ENCODE measurements around the gene RGS6.

Gene RGS6

DNA sequence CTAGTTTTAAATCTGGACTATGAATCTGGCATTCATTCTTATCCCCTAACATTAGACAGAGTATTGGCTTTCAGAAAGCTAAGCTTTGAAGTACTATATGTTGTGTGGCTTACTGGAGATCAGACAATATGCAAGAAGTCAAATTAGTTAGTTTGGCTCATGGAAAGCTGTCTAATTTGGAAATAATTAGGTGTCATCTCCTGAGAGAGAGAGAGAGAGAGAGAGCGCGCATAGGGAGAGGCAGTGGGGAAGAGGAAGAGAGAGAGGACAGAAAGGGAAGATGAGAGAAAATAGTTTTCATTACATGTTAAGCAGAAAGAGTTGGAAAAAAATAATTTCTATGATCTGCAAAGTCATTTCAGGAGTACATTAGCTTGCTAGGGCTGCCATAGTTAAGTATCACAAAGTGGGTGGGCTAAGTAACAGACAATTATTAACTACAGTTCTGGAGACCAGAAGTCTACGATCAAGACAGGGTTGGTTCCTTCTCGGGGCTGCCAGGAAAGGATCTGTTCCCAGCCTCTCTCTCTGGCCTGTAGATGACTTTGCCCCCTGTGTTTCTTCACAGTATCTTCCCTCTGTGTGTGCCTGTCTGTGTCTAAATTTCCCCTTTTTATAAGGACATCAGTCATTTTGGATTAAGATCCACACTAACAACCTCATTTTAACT is 404.2 kb downstream of the RGS6 start:
- TF ChIP-seq HDGF (IDR thresholded peaks at IDR 0.05; ENCODE audit: borderline replicate concordance) (no peak), ELF4 (IDR thresholded peaks at IDR 0.05) (no peak), LEF1 (IDR thresholded peaks at IDR 0.05; ENCODE audit: borderline replicate concordance) (no peak), ARNT (IDR thresholded peaks at IDR 0.05) (no peak)
- TF ChIP-seq, protein P1, sequence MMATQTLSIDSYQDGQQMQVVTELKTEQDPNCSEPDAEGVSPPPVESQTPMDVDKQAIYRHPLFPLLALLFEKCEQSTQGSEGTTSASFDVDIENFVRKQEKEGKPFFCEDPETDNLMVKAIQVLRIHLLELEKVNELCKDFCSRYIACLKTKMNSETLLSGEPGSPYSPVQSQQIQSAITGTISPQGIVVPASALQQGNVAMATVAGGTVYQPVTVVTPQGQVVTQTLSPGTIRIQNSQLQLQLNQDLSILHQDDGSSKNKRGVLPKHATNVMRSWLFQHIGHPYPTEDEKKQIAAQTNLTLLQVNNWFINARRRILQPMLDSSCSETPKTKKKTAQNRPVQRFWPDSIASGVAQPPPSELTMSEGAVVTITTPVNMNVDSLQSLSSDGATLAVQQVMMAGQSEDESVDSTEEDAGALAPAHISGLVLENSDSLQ (IDR thresholded peaks at IDR 0.05): no peak
- ChIA-PET POLR2A (no interaction called here), CTCF (no interaction called here)
- no peak for DNase-seq (ENCODE audit: extremely low spot score)

DNA sequence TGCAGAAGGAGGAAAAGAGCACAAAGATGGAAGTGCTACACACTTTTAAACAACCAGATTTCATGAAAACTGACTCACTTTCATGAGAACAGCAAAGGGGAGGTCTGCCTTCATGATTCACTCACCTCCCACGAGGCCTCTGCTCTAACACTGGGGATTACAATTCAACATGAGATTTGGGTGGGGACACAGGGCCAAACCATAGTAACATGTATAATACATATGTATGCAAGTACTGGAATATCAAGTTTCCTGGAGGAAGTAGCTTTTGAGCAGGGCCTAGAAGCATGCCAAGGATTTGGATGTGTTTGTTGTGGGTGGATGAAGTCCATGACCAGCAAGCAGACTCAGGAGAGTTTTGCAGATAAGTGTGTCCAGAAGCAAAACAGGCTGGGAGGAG is 409.0 kb downstream of the RGS6 start:
- no peak for DNase-seq (ENCODE audit: extremely low spot score)
- ChIA-PET POLR2A (no interaction called here), CTCF (no interaction called here)
- TF ChIP-seq FOXM1 (IDR thresholded peaks at IDR 0.05; ENCODE audit: borderline replicate concordance): no peak
- TF ChIP-seq TARDBP (IDR thresholded peaks at IDR 0.05): no peak
- TF ChIP-seq HDGF (IDR thresholded peaks at IDR 0.05; ENCODE audit: borderline replicate concordance): no peak
- no peak for TF ChIP-seq NFRKB (IDR thresholded peaks at IDR 0.05)

DNA sequence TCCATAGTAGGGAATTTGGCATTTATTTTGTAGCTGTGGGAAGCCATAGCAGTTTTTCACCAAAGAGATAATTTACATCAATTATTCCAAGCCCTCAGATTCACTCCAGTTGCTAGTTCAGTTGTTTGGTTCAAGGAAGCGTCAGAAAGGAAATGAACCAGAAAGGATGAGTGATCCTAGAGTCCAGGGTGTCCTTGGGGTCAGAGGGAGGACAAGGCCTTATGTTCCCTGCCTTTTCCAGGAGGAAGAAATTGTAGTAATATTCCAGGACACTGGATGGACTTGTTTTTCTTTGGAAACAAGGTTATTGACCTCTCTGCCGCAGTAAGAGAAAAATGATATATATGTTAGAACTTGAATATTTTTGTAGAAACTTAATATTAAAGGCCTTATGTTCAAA is 409.5 kb downstream of the RGS6 start:
- POLR2A ChIA-PET: no interaction called here
- TF ChIP-seq SUZ12 (IDR thresholded peaks at IDR 0.05) (no peak), FOXK2 (IDR thresholded peaks at IDR 0.05) (no peak), ARNT (IDR thresholded peaks at IDR 0.05) (no peak), ELF4 (IDR thresholded peaks at IDR 0.05) (no peak), FOXM1 (IDR thresholded peaks at IDR 0.05; ENCODE audit: borderline replicate concordance) (no peak), TARDBP (IDR thresholded peaks at IDR 0.05) (no peak), ZNF384 (IDR thresholded peaks at IDR 0.05) (no peak), LEF1 (IDR thresholded peaks at IDR 0.05; ENCODE audit: borderline replicate concordance) (no peak), BHLHE40 (IDR thresholded peaks at IDR 0.05; ENCODE audit: borderline replicate concordance) (no peak), SP1 (IDR thresholded peaks at IDR 0.05) (no peak), L3MBTL2 (conservative IDR thresholded peaks at IDR 0.05) (no peak), CTBP1 (IDR thresholded peaks at IDR 0.05; ENCODE audit: borderline replicate concordance) (no peak), HDGF (IDR thresholded peaks at IDR 0.05; ENCODE audit: borderline replicate concordance) (no peak), FOXA1 (IDR thresholded peaks at IDR 0.05) (no peak)
- TF ChIP-seq, protein P1 (IDR thresholded peaks at IDR 0.05): no peak
- CTCF ChIA-PET: no interaction called here
- DNase-seq (ENCODE audit: extremely low spot score): no peak

DNA sequence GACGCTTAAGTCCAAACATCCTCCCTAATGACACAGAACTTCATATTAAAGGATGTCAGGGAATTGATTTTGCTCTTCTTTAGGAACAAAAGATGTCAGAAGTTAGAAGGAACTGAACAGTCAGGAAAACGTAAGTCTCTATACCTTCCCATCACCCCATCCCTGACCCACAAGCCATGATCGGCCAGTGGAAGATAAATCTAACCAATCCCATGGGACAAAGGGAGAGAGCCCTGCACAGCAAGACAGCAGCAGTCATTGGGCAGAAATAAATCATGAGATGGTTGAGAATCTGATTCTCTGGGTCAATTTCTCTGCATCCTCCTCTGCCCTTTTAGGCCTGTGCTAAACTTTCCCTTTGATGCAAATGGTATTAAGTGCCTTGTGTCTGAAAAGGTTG is 414.9 kb downstream of the RGS6 start:
- CTCF ChIA-PET: no interaction called here
- DNase-seq (ENCODE audit: extremely low spot score): no peak
- POLR2A ChIA-PET: no interaction called here
- TF ChIP-seq FOXM1 (IDR thresholded peaks at IDR 0.05; ENCODE audit: borderline replicate concordance): no peak
- TF ChIP-seq NFRKB (IDR thresholded peaks at IDR 0.05): no peak
- no peak for TF ChIP-seq TARDBP (IDR thresholded peaks at IDR 0.05)
- TF ChIP-seq FOXA1 (IDR thresholded peaks at IDR 0.05): no peak
- TF ChIP-seq, protein P1 (IDR thresholded peaks at IDR 0.05): no peak
- TF ChIP-seq ELF4 (IDR thresholded peaks at IDR 0.05): no peak
- TF ChIP-seq BHLHE40 (IDR thresholded peaks at IDR 0.05; ENCODE audit: borderline replicate concordance): no peak
- TF ChIP-seq FOXK2 (IDR thresholded peaks at IDR 0.05): no peak
- TF ChIP-seq SUZ12 (IDR thresholded peaks at IDR 0.05): no peak
- TF ChIP-seq SP1 (IDR thresholded peaks at IDR 0.05): no peak

DNA sequence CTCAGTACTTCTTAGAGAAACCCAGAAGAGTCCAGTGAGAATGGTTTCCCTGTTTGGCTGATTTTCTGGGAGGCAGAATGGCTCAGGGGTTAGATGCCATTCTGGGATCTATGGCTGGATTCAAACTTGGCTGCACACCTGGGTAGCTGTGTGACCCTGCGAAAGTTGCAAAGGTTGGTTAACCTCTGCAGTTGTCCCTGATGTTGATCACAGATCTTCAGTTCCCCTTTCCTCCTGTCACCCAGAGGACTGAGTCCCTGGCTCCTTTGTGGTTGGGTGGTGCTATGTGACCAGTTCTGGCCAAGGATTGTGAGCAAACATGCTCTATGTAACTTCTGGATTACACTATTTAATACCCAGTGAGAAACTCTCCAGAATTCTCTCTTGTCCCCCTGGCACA is 418.0 kb downstream of the RGS6 start:
- TF ChIP-seq CTBP1 (IDR thresholded peaks at IDR 0.05; ENCODE audit: borderline replicate concordance) (no peak), HDGF (IDR thresholded peaks at IDR 0.05; ENCODE audit: borderline replicate concordance) (no peak), SP1 (IDR thresholded peaks at IDR 0.05) (no peak), BHLHE40 (IDR thresholded peaks at IDR 0.05; ENCODE audit: borderline replicate concordance) (no peak), LEF1 (IDR thresholded peaks at IDR 0.05; ENCODE audit: borderline replicate concordance) (no peak), ARNT (IDR thresholded peaks at IDR 0.05) (no peak), FOXM1 (IDR thresholded peaks at IDR 0.05; ENCODE audit: borderline replicate concordance) (no peak), TARDBP (IDR thresholded peaks at IDR 0.05) (no peak), FOXA1 (IDR thresholded peaks at IDR 0.05) (no peak), L3MBTL2 (conservative IDR thresholded peaks at IDR 0.05) (no peak), SUZ12 (IDR thresholded peaks at IDR 0.05) (no peak), NFRKB (IDR thresholded peaks at IDR 0.05) (no peak), FOXK2 (IDR thresholded peaks at IDR 0.05) (no peak)
- TF ChIP-seq, protein P1 (IDR thresholded peaks at IDR 0.05): no peak
- POLR2A ChIA-PET: no interaction called here
- CTCF ChIA-PET: interaction anchor here (0.6 kb wide), 1 partner anchor 1813 kb away, joined by 4 read pairs; no protein-coding TSS in a partner anchor
- DNase-seq (ENCODE audit: extremely low spot score): no peak

DNA sequence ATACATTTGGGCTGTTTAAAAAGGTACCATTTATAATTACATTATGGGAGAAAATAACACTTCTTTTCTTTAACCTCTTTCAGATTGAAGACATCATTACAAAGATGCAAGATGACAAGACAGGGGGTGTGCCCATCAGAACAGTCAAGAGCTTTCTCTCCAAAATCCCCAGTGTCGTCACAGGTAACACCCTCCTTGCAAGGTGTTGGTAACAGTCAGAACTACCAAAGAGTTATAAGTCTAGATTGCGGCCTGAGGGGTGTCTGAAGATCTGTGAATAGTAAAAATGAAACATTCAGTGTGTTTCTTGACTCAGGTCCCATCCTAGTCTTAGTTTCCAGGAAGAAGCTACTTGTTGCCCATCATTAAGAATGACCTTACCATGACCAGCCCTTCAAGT is 419.8 kb downstream of the RGS6 start:
- ChIA-PET POLR2A (no interaction called here), CTCF (no interaction called here)
- TF ChIP-seq LEF1 (IDR thresholded peaks at IDR 0.05; ENCODE audit: borderline replicate concordance): no peak
- TF ChIP-seq FOXM1 (IDR thresholded peaks at IDR 0.05; ENCODE audit: borderline replicate concordance): no peak
- no peak for TF ChIP-seq NFRKB (IDR thresholded peaks at IDR 0.05)
- TF ChIP-seq, protein P1 (IDR thresholded peaks at IDR 0.05): no peak
- no peak for DNase-seq (ENCODE audit: extremely low spot score)
